ENCODE data around the gene MARCHF10.

GRCh38 chr17:62763891-62764600 lies 44.1 kb downstream of the MARCHF10 start:
- no peak for TF ChIP-seq CTCF (conservative IDR thresholded peaks at IDR 0.05; ENCODE audit: low read length)
- no peak for TF ChIP-seq EZH2phosphoT487 (IDR thresholded peaks at IDR 0.05; ENCODE audit: borderline replicate concordance)

All from Loucy (cell line).